ENCODE data around the gene SDS. TPM values are rescaled to one million over a fixed set of nuclear protein-coding genes. Genes with fewer than 3 reads are reported as not detected.

The SDS gene
- total and polyA plus RNA-seq, 2 experiments from 2014 or later, result not detected

GRCh38 chr12:113397497-113398197 lies 6.0 kb downstream of the SDS start:
- no peak overlapping the region for H3K9ac ChIP-seq
- WGBS, 2 experiments (ENCODE audit: low coverage in 1 of 2, low lambda C conversion rate in 2 of 2, missing lambda C conversion rate in 2 of 2), result 32 to 34% methylated on average over 10 of the region's 10 CpGs
- in situ Hi-C loops (cut with MboI), result no loop called here

GRCh38 chr12:113396828-113397496 lies 6.7 kb downstream of the SDS start:
- H3F3A ChIP-seq (ENCODE audit: insufficient read depth), result no peaks in the 10 kb centered on the region
- H3K27ac ChIP-seq, result no peak overlapping the region
- 56 to 58% methylated on average over 13 to 16 of the region's 16 CpGs for WGBS, 2 experiments (ENCODE audit: low coverage in 1 of 2, low lambda C conversion rate in 2 of 2, missing lambda C conversion rate in 2 of 2)
- H3K9me2 ChIP-seq (ENCODE audit: insufficient read depth), result no peaks in the 10 kb centered on the region
- no peaks in the 10 kb centered on the region for H3K9me3 ChIP-seq (ENCODE audit: low read depth)
- H3K4me2 ChIP-seq (ENCODE audit: unreplicated experiment), result no peak overlapping the region
- no peak overlapping the region for H3K9ac ChIP-seq
- no peak overlapping the region for H3K4me3 ChIP-seq
- in situ Hi-C loops (cut with MboI), result no loop called here
- H4K20me1 ChIP-seq (ENCODE audit: insufficient read depth), result no peaks in the 10 kb centered on the region
- no peaks in the 10 kb centered on the region for H3K27me3 ChIP-seq (replicated peaks; ENCODE audit: insufficient read depth)
- DNase-seq, result no peak
- no peak for TF ChIP-seq EZH2phosphoT487 (IDR thresholded peaks at IDR 0.05; ENCODE audit: insufficient read depth, low read depth)
- no peak for TF ChIP-seq EZH2 (IDR thresholded peaks at IDR 0.05; ENCODE audit: insufficient read depth, poor library complexity, severe bottlenecking)
- no peaks in the 10 kb centered on the region for H3K79me2 ChIP-seq (ENCODE audit: insufficient read depth)
- no peaks in the 10 kb centered on the region for H3K4me1 ChIP-seq (ENCODE audit: insufficient read depth)
- no peaks in the 10 kb centered on the region for H3K36me3 ChIP-seq (ENCODE audit: low read depth)
- no peak overlapping the region for H2AFZ ChIP-seq

More at GRCh38 chr12:113397497-113398197, 6.0 kb downstream of the SDS start:
- Histone ChIP-seq H3K27ac (no peak overlapping the region), H2AFZ (no peak overlapping the region), H3K36me3 (ENCODE audit: low read depth) (no peaks in the 10 kb centered on the region), H3K4me1 (ENCODE audit: insufficient read depth) (no peaks in the 10 kb centered on the region), H3K4me2 (ENCODE audit: unreplicated experiment) (no peak overlapping the region), H3K79me2 (ENCODE audit: insufficient read depth) (no peaks in the 10 kb centered on the region), H3K9me3 (ENCODE audit: low read depth) (no peaks in the 10 kb centered on the region), H3K9me2 (ENCODE audit: insufficient read depth) (no peaks in the 10 kb centered on the region), H3F3A (ENCODE audit: insufficient read depth) (no peaks in the 10 kb centered on the region), H3K4me3 (no peak overlapping the region), H3K27me3 (replicated peaks; ENCODE audit: insufficient read depth) (no peaks in the 10 kb centered on the region), H4K20me1 (ENCODE audit: insufficient read depth) (no peaks in the 10 kb centered on the region)
- no peak for DNase-seq
- TF ChIP-seq EZH2 (IDR thresholded peaks at IDR 0.05; ENCODE audit: insufficient read depth, poor library complexity, severe bottlenecking) (no peak), EZH2phosphoT487 (IDR thresholded peaks at IDR 0.05; ENCODE audit: insufficient read depth, low read depth) (no peak)

- TF ChIP-seq EZH2 (IDR thresholded peaks at IDR 0.05; ENCODE audit: insufficient read depth, poor library complexity, severe bottlenecking) (no peak), EZH2phosphoT487 (IDR thresholded peaks at IDR 0.05; ENCODE audit: insufficient read depth, low read depth) (no peak)
- no peak overlapping the region for H3K9ac ChIP-seq
- no peaks in the 10 kb centered on the region for H3K36me3 ChIP-seq (ENCODE audit: low read depth)
- no peaks in the 10 kb centered on the region for H3K27me3 ChIP-seq (replicated peaks; ENCODE audit: insufficient read depth)
- H3K27ac ChIP-seq, result no peak overlapping the region
- no peak overlapping the region for H2AFZ ChIP-seq
- no peaks in the 10 kb centered on the region for H3K9me3 ChIP-seq (ENCODE audit: low read depth)
- H3K9me2 ChIP-seq (ENCODE audit: insufficient read depth), result no peaks in the 10 kb centered on the region
- H3F3A ChIP-seq (ENCODE audit: insufficient read depth), result no peaks in the 10 kb centered on the region
- H3K79me2 ChIP-seq (ENCODE audit: insufficient read depth), result no peaks in the 10 kb centered on the region
- H3K4me1 ChIP-seq (ENCODE audit: insufficient read depth), result no peaks in the 10 kb centered on the region
- no peak overlapping the region for H3K4me2 ChIP-seq (ENCODE audit: unreplicated experiment)
- in situ Hi-C loops (cut with MboI), result no loop called here
- H3K4me3 ChIP-seq, result no peak overlapping the region
- no peak for DNase-seq
- H4K20me1 ChIP-seq (ENCODE audit: insufficient read depth), result no peaks in the 10 kb centered on the region
Measured at GRCh38 chr12:113396200-113396599, 7.5 kb downstream of the SDS start.

DNA sequence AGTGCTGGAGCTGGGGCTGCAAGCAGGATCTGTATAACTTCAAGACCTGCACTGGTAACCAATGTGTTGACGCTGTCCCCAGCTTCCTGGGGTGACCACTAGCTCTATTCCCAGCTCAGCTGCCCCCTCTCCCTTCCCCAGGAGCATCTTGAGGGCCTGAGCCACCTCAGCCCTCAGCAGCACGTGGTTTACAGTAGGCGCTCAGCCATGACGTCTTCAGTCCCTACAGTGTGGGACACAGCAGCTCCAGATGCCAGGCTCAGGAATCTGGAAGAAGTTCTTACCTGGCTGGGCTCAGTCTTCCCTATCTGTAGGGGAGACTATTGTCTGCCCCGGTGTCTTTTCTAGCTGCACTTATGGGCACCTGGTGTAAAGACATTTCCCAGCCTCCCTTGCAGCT lies 8.6 kb downstream of the SDS start:
- H4K20me1 ChIP-seq (ENCODE audit: insufficient read depth), result no peaks in the 10 kb centered on the region
- H3K4me3 ChIP-seq, result no peak overlapping the region
- no peaks in the 10 kb centered on the region for H3K27me3 ChIP-seq (replicated peaks; ENCODE audit: insufficient read depth)
- no peaks in the 10 kb centered on the region for H3K9me2 ChIP-seq (ENCODE audit: insufficient read depth)
- H3K9me3 ChIP-seq (ENCODE audit: low read depth), result no peaks in the 10 kb centered on the region
- H3K79me2 ChIP-seq (ENCODE audit: insufficient read depth), result no peaks in the 10 kb centered on the region
- WGBS, 2 experiments (ENCODE audit: low coverage in 1 of 2, low lambda C conversion rate in 2 of 2, missing lambda C conversion rate in 2 of 2), result 54 to 74% methylated on average over 5 of the region's 5 CpGs
- no peak overlapping the region for H2AFZ ChIP-seq
- DNase-seq, result no peak
- H3K36me3 ChIP-seq (ENCODE audit: low read depth), result no peaks in the 10 kb centered on the region
- H3F3A ChIP-seq (ENCODE audit: insufficient read depth), result no peaks in the 10 kb centered on the region
- no peaks in the 10 kb centered on the region for H3K4me1 ChIP-seq (ENCODE audit: insufficient read depth)
- no peak overlapping the region for H3K27ac ChIP-seq
- in situ Hi-C loops (cut with MboI), result no loop called here
- no peak overlapping the region for H3K9ac ChIP-seq
- TF ChIP-seq EZH2phosphoT487 (IDR thresholded peaks at IDR 0.05; ENCODE audit: insufficient read depth, low read depth), result no peak
- no peak for TF ChIP-seq EZH2 (IDR thresholded peaks at IDR 0.05; ENCODE audit: insufficient read depth, poor library complexity, severe bottlenecking)
- no peak overlapping the region for H3K4me2 ChIP-seq (ENCODE audit: unreplicated experiment)
